ENCODE results near the gene SLC39A5. TPM values are rescaled to one million over a fixed set of nuclear protein-coding genes. Genes with fewer than 3 reads are reported as not detected.

Gene SLC39A5
- total RNA-seq, 1 donor from 2014 or later = not detected

DNA sequence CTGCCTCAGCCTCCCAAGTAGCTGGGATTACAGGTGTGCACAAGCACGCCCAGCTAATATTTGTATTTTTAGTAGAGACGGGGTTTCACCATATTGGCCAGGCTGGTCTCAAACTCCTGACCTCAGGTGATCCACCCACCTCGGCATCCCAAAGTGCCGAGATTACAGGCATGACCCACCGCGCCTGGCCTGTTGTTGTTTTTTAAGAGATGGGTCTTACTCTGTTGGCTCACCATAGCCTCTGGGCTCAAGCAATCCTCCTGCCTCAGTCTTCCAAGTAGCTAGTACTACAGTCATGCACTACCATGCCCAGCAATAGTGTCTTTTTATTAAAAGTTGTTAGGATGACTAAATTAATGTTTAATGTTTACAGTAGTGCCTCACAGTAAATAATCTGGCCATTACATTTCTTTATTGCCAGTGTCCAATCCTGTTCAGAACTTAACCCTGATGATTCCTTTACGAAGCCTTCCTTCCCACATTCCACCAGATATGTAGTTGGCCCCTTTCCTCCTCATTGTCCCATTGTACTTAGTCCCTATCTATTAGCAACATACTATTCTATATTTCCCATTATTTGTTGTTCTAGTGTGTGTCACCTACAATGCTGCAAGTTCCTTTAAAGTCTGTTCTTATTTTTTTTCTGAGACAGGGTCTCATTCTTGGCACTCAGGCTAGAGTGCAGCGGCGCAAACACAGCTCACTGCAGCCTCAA, 31.8 kb upstream of the SLC39A5 start:
- no peak for DNase-seq (ENCODE audit: low spot score in 2 of 2)
- no peaks in the 10 kb centered on the region for H3K27me3 ChIP-seq
- no peaks in the 10 kb centered on the region for H3K36me3 ChIP-seq
- TF ChIP-seq, protein P1, sequence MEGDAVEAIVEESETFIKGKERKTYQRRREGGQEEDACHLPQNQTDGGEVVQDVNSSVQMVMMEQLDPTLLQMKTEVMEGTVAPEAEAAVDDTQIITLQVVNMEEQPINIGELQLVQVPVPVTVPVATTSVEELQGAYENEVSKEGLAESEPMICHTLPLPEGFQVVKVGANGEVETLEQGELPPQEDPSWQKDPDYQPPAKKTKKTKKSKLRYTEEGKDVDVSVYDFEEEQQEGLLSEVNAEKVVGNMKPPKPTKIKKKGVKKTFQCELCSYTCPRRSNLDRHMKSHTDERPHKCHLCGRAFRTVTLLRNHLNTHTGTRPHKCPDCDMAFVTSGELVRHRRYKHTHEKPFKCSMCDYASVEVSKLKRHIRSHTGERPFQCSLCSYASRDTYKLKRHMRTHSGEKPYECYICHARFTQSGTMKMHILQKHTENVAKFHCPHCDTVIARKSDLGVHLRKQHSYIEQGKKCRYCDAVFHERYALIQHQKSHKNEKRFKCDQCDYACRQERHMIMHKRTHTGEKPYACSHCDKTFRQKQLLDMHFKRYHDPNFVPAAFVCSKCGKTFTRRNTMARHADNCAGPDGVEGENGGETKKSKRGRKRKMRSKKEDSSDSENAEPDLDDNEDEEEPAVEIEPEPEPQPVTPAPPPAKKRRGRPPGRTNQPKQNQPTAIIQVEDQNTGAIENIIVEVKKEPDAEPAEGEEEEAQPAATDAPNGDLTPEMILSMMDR (IDR thresholded peaks at IDR 0.05) = no peak
- H3K27ac ChIP-seq = no peak overlapping the region
- H3K9me3 ChIP-seq = no peaks in the 10 kb centered on the region
- no peak overlapping the region for H3K4me3 ChIP-seq
- intact Hi-C loops (cut with DNase I) = loop anchor here (10.0 kb wide), 1 partner anchor 267 kb away; the partner anchor contains the start of gene SPRYD4
- H3K4me1 ChIP-seq = peaks cover 0 to 6% of the 10 kb centered on the region in 2 donors

DNA sequence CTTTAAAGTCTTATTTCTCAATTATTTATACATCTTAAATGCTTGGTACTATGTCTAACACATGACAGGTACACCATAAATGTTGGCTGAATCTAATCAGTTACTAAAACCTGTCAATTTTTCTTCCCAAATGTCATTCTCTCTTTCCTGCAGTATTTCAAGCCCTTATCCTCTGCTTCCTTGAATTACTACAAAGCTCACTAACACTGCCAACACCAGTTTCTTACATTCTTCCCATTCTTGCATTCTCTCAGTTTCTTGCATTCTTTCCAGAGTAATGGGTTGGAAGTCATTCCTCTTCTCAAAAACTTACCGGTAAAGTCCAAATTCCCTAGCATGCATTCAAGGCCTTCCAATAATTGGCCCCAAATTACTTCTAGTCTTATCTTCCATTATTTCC, 31.0 kb upstream of the SLC39A5 start:
- no peak for DNase-seq (ENCODE audit: low spot score in 2 of 2)
- TF ChIP-seq, protein P1 (IDR thresholded peaks at IDR 0.05) = no peak
- Histone ChIP-seq H3K9me3 (no peaks in the 10 kb centered on the region), H3K27me3 (no peaks in the 10 kb centered on the region), H3K36me3 (no peaks in the 10 kb centered on the region), H3K4me1 (peaks cover 0 to 6% of the 10 kb centered on the region in 2 donors), H3K27ac (no peak overlapping the region), H3K4me3 (no peak overlapping the region)
- intact Hi-C loops (cut with DNase I) = loop anchor here (10.0 kb wide), 1 partner anchor 266 kb away; the partner anchor contains the start of gene SPRYD4

DNA sequence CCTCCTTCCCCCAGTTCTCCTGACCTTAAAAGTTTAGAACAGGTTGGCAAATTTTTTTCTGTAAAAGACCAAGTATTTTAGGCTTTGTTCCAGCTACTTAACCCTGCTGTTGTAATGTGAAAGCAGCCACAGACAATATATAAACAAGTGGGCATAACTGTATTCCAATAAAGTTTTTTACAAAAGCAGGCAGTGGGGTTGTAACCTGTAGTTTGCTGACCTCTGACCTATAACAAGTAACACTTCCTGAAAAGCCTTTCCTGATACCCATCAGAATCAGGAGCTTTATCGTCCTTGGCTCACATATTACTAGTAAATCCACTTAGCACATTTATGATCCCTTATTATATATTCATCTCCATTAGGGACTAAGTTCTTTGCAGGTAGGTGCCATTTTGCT, 27.5 kb upstream of the SLC39A5 start:
- H3K27ac ChIP-seq = peak overlapping the region; percentile 31 to 33

DNA sequence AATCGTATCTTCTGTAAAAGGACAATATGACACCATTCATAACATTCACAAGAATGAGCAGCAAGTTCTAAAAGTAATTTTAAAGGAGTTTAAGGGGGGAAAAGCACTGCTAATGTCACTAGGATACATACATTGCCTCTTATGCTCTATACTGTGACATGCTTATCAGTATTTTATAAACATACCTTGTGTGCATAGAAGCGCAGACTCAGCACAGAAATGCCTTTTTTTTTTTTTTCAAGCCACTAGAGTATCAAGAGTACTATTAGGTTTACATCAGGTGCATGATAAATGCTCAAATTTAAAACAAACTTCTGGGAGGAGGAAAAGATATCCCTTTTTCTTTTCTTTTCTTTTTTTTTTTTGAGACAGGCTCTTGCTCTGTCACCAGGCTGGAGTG, 27.0 kb upstream of the SLC39A5 start:
- Histone ChIP-seq H3K27me3 (no peaks in the 10 kb centered on the region), H3K4me1 (peaks cover 0 to 2% of the 10 kb centered on the region in 2 donors), H3K9me3 (no peaks in the 10 kb centered on the region), H3K27ac (peak overlapping the region in 1 of 2 donors; percentile 33), H3K4me3 (no peak overlapping the region), H3K36me3 (peaks cover 28 to 35% of the 10 kb centered on the region in 2 donors)
- TF ChIP-seq, protein P1 (IDR thresholded peaks at IDR 0.05) = no peak
- intact Hi-C loops (cut with DNase I) = no loop called here
- no peak for DNase-seq (ENCODE audit: low spot score in 2 of 2)

More for the DNA sequence above, 27.5 kb upstream of the SLC39A5 start:
- TF ChIP-seq, protein P1 (IDR thresholded peaks at IDR 0.05) = no peak
- intact Hi-C loops (cut with DNase I) = no loop called here
- Histone ChIP-seq H3K9me3 (no peaks in the 10 kb centered on the region), H3K4me1 (peaks cover 0 to 2% of the 10 kb centered on the region in 2 donors), H3K27me3 (no peaks in the 10 kb centered on the region), H3K4me3 (no peak overlapping the region), H3K36me3 (peaks cover 23 to 31% of the 10 kb centered on the region in 2 donors)
- DNase-seq (ENCODE audit: low spot score in 2 of 2) = no peak

DNA sequence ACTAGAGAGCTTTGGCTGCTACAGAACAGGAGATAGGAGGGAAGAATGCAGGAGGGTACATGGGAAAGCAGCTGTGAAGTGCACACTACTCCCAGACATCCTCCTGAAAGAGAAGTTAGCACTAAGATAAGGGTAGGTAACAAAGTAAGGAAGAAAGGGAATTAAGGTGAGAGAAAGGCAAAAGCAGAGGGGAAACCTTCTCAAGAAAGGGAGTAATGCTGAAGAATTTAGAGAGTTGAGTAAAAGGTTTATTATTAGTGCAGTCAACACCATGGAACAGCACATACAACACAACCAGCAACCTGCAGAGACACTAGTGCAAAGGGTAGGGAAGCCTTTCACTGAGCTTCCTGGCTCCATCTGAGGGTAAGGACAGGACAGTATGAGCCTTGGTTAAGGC, 25.6 kb upstream of the SLC39A5 start:
- Histone ChIP-seq H3K36me3 (peaks cover 38 to 50% of the 10 kb centered on the region in 2 donors), H3K4me3 (no peak overlapping the region), H3K4me1 (peaks cover 0 to 2% of the 10 kb centered on the region in 2 donors), H3K27ac (no peak overlapping the region), H3K9me3 (no peaks in the 10 kb centered on the region), H3K27me3 (no peaks in the 10 kb centered on the region)
- TF ChIP-seq, protein P1 (IDR thresholded peaks at IDR 0.05) = no peak
- intact Hi-C loops (cut with DNase I) = no loop called here
- no peak for DNase-seq (ENCODE audit: low spot score in 2 of 2)

All from ascending aorta (tissue), 2 donors.